ENCODE measurements around the gene ELOA.

DNA sequence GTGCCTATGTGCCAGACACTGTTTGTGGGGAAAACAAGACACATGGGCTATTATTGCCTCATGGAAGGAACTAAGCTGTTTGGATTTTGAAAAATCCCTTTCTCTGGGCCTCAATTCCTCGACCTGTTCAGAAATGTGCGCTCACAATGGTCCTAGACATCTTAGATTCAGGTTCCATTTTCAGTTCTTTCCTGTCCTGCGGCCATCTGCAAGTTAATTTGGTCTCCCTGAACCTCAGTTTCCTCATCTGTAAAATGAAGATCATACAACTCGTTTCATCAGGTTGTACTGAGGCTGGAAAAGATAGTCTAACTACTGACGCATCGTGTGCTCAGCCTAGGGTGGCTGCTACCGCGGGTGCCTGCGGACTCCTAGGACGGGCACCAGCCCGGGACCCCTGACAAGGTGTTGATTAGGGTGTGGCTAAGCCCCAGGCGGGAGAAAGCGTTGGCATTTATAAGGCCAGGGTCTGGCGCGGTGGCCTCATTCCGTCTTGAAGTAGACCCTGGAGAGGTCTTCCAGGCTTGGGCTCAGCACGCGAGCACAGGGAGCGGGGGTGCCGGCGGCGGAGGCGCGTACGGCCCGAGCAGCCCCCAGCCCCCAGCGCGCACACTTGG, 493 bp upstream of the ELOA start:
- no peak for TF ChIP-seq CTCF (IDR thresholded peaks at IDR 0.05)
- no peak for TF ChIP-seq ZFX (IDR thresholded peaks at IDR 0.05; ENCODE audit: borderline replicate concordance)
